ENCODE measurements around the gene PLXND1.

PLXND1 gene

GRCh38 chr3:129600348-129600747, 6.1 kb downstream of the PLXND1 start:
- DNase-seq: no peak

- DNase-seq: no peak
These were observed 6.9 kb downstream of the PLXND1 start for GRCh38 chr3:129599607-129600006.

GRCh38 chr3:129599073-129599472, 7.4 kb downstream of the PLXND1 start:
- DNase-seq: no peak

- DNase-seq: no peak
These were observed 8.0 kb downstream of the PLXND1 start for GRCh38 chr3:129598484-129598883.

GRCh38 chr3:129598000-129598381, 8.5 kb downstream of the PLXND1 start:
- no peak for DNase-seq

- DNase-seq: no peak
These were observed 9.1 kb downstream of the PLXND1 start for GRCh38 chr3:129597087-129597999.

GRCh38 chr3:129596194-129597086, 10.0 kb downstream of the PLXND1 start:
- DNase-seq: no peak

GRCh38 chr3:129595544-129596193, 10.8 kb downstream of the PLXND1 start:
- DNase-seq: no peak

GRCh38 chr3:129594907-129595390, 11.5 kb downstream of the PLXND1 start:
- DNase-seq: no peak

- no peak for DNase-seq
These were observed 12.1 kb downstream of the PLXND1 start for GRCh38 chr3:129594409-129594808.

GRCh38 chr3:129593595-129594339, 12.7 kb downstream of the PLXND1 start:
- peak; percentile 77 for DNase-seq

GRCh38 chr3:129593230-129593594, 13.3 kb downstream of the PLXND1 start:
- DNase-seq: no peak

- DNase-seq: no peak
These were observed 13.9 kb downstream of the PLXND1 start for GRCh38 chr3:129592381-129593131.

- no peak for DNase-seq
These were observed 14.5 kb downstream of the PLXND1 start for GRCh38 chr3:129591932-129592331.

GRCh38 chr3:129590215-129590614, 16.3 kb downstream of the PLXND1 start:
- DNase-seq: no peak

- no peak for DNase-seq
These were observed 18.8 kb downstream of the PLXND1 start for GRCh38 chr3:129587566-129588210.

- DNase-seq: no peak
These were observed 19.6 kb downstream of the PLXND1 start for GRCh38 chr3:129586746-129587430.

- no peak for DNase-seq
These were observed 20.4 kb downstream of the PLXND1 start for GRCh38 chr3:129585949-129586657.

GRCh38 chr3:129584631-129585030, 21.8 kb downstream of the PLXND1 start:
- DNase-seq: no peak

- DNase-seq: no peak
These were observed 23.2 kb downstream of the PLXND1 start for GRCh38 chr3:129583289-129583688.
